Activated B cell treated with CpG ODN at 0.5 μM for 24 hours (primary cell): Measurements from ENCODE around the gene GSG1L. TPM values are rescaled to one million over a fixed set of nuclear protein-coding genes. Genes with fewer than 3 reads are reported as not detected.

Experiments used
- ATAC-seq: fragments of 200-7000 bp; cut with Tn5 transposase; one replicate; pipeline ENCODE4 v1.10.0; 2021; ENCODE audit warnings: low read depth, mild to moderate bottlenecking, moderate library complexity
- CTCF ChIA-PET: fragments of 350-600 bp; sonication (Branson Sonifier 250); formaldehyde crosslinking; loops from one replicate; lab custom pipeline; 2021; ENCODE audit warnings: antibody characterized with exemption; lab: Charles Lee
- POLR2A ChIA-PET: fragments of 350-600 bp; sonication (Branson Sonifier 250); formaldehyde crosslinking; loops from one replicate; lab custom pipeline; 2021; ENCODE audit warnings: antibody characterized with exemption; lab: Charles Lee
- DNase-seq: peaks from one replicate; pipeline ENCODE4 v3.0.0; 2022
- H3K27ac Mint-ChIP-seq: one replicate; pipeline ENCODE4 v1.8.0; 2020; ENCODE audit warnings: mixed read lengths
- H3K27me3 Mint-ChIP-seq: one replicate; pipeline ENCODE4 v1.8.0; 2021; ENCODE audit warnings: mixed read lengths
- H3K36me3 Mint-ChIP-seq: one replicate; pipeline ENCODE4 v1.8.0; 2021; ENCODE audit warnings: low read depth, mixed read lengths
- H3K4me1 Mint-ChIP-seq: one replicate; pipeline ENCODE4 v1.8.0; 2021; ENCODE audit warnings: mixed read lengths
- H3K4me3 Mint-ChIP-seq: one replicate; pipeline ENCODE4 v1.8.0; 2020; ENCODE audit warnings: mild to moderate bottlenecking, mixed read lengths
- H3K9me3 Mint-ChIP-seq: one replicate; pipeline ENCODE4 v1.8.0; 2020; ENCODE audit warnings: mixed read lengths
- intact Hi-C: fragments of 100-400 bp; cut with micrococcal nuclease; formaldehyde crosslinking; loops from one replicate; pipeline ENCODE4 v1.15.1; 2024
- total RNA-seq: library from RNA; stranded (reverse); gene quantifications from 2 replicates; pipeline ENCODE4 v1.2.3, GENCODE V29; 2022
- TF ChIP-seq, protein P1 (sequence below): fragments of 200-600 bp; IDR thresholded peaks from one replicate; pipeline ENCODE4 v1.8.0; 2022; ENCODE audit warnings: antibody characterized with exemption, mild to moderate bottlenecking

GSG1L gene
- total RNA-seq, 1 donor from 2014 or later: not detected

DNA sequence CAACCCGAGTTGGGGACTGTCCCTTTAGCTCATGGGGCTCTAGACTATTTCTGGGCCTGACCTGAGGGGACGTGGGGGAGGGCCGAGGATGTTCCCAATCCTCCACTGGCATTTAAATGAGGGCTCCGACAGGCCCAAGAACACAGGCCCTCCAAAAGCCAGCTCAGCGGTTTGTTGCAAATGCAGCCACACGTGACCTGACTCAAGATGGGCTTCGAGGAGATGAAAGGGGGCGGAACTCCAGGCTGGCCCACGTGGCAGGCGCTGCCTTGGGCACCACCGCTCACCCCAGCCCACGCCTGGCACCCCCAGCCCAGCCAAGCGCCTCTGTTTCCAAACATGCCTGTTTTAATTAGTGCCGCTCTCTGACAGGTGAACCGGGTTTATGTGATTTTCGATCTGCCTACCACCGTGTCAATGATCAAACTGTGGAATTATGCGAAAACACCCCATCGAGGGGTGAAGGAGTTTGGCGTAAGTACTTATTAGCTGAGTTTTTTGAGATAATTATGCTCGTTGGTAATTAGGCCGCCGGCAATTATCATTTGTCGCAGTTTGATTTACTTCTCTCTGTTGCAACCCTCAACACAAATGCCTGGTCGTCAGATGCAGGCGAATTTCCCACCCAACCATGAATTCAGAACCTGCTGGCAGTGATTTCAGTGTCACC lies 286.8 kb downstream of the GSG1L start:
- Mint-ChIP-seq H3K36me3 (peaks cover 19% of the 10 kb centered on the region), H3K27me3 (no peaks in the 10 kb centered on the region), H3K9me3 (no peaks in the 10 kb centered on the region), H3K4me3 (no peak overlapping the region), H3K27ac (no peak overlapping the region), H3K4me1 (no peaks in the 10 kb centered on the region)
- intact Hi-C loops: no loop called here
- DNase-seq (no peak), ATAC-seq (no peak)
- CTCF ChIA-PET: no interaction called here
- POLR2A ChIA-PET: no interaction called here
- TF ChIP-seq, protein P1, sequence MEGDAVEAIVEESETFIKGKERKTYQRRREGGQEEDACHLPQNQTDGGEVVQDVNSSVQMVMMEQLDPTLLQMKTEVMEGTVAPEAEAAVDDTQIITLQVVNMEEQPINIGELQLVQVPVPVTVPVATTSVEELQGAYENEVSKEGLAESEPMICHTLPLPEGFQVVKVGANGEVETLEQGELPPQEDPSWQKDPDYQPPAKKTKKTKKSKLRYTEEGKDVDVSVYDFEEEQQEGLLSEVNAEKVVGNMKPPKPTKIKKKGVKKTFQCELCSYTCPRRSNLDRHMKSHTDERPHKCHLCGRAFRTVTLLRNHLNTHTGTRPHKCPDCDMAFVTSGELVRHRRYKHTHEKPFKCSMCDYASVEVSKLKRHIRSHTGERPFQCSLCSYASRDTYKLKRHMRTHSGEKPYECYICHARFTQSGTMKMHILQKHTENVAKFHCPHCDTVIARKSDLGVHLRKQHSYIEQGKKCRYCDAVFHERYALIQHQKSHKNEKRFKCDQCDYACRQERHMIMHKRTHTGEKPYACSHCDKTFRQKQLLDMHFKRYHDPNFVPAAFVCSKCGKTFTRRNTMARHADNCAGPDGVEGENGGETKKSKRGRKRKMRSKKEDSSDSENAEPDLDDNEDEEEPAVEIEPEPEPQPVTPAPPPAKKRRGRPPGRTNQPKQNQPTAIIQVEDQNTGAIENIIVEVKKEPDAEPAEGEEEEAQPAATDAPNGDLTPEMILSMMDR: no peak

DNA sequence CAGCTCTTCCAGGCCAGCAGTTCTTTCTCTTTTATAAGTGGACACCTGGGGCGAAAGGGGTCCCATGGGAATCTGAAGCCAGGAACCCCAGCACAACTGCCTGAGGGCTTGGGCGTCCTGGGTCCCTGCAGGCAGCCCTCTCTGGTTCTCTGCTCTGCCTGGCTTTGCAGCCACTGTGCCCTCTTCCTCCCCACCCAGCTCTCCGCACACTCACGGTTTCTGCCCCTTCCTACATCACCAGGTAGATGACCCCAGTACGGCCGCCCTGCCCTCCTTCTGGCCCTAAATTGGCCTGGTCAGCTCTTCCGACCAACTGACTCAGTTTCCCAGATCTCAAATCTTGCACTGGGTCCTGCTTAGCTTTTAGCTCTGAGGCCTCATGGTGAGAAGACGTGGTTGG lies 288.3 kb downstream of the GSG1L start:
- Mint-ChIP-seq H3K4me1 (no peaks in the 10 kb centered on the region), H3K4me3 (no peak overlapping the region), H3K36me3 (peaks cover 32% of the 10 kb centered on the region), H3K27ac (no peak overlapping the region), H3K9me3 (no peaks in the 10 kb centered on the region), H3K27me3 (no peaks in the 10 kb centered on the region)
- DNase-seq (no peak), ATAC-seq (no peak)
- ChIA-PET POLR2A (no interaction called here), CTCF (no interaction called here)
- TF ChIP-seq, protein P1: no peak
- intact Hi-C loops: no loop called here

DNA sequence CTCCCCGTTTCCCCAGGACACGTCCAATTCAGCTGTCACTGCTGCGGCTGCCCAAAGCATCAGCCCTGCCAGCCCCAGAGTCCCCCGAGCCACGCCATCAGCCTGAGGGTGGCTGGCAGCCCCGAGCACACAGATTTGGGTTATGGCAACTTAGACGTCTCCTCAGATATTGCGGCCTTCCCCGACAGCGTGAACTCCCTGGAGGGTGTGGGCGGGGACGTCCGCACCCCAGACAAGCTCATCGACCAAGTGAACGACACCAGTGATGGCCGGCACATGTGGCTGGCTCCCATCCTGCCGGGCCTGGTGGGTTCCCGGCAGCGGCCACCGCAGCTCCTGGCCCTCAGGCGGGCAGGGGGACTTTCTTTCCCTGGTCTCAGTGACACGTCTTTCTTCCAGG lies 288.7 kb downstream of the GSG1L start:
- intact Hi-C loops: no loop called here
- ChIA-PET CTCF (no interaction called here), POLR2A (no interaction called here)
- Mint-ChIP-seq H3K4me3 (no peak overlapping the region), H3K36me3 (peaks cover 37% of the 10 kb centered on the region), H3K27ac (no peak overlapping the region), H3K4me1 (no peaks in the 10 kb centered on the region), H3K27me3 (no peaks in the 10 kb centered on the region), H3K9me3 (no peaks in the 10 kb centered on the region)
- ATAC-seq (no peak), DNase-seq (no peak)
- TF ChIP-seq, protein P1: no peak

DNA sequence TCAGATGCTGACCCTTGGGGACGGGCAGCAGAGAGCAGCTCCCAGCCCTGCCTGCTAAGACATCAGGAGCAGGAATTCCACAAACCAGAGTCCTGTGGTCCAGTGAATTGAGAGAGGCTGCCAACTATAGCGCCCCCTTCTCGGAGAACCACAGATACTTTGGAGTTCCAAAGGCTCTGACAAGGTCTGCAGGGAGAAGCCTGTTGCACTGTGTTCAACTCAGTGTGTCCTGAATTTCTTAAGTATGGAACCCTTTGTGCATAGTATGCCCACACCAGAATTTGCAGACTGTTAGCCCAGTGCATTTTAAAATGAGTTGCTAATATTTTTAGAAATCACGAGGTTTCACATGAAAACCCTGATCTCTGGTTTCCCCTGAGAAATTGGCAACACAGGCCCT lies 290.2 kb downstream of the GSG1L start:
- DNase-seq: no peak
- POLR2A ChIA-PET: no interaction called here
- Mint-ChIP-seq H3K4me1 (no peaks in the 10 kb centered on the region), H3K9me3 (no peaks in the 10 kb centered on the region), H3K4me3 (no peak overlapping the region), H3K27ac (no peak overlapping the region), H3K27me3 (no peaks in the 10 kb centered on the region), H3K36me3 (peaks cover 42% of the 10 kb centered on the region)
- CTCF ChIA-PET: no interaction called here
- ATAC-seq: no peak
- intact Hi-C loops: no loop called here
- TF ChIP-seq, protein P1: no peak

DNA sequence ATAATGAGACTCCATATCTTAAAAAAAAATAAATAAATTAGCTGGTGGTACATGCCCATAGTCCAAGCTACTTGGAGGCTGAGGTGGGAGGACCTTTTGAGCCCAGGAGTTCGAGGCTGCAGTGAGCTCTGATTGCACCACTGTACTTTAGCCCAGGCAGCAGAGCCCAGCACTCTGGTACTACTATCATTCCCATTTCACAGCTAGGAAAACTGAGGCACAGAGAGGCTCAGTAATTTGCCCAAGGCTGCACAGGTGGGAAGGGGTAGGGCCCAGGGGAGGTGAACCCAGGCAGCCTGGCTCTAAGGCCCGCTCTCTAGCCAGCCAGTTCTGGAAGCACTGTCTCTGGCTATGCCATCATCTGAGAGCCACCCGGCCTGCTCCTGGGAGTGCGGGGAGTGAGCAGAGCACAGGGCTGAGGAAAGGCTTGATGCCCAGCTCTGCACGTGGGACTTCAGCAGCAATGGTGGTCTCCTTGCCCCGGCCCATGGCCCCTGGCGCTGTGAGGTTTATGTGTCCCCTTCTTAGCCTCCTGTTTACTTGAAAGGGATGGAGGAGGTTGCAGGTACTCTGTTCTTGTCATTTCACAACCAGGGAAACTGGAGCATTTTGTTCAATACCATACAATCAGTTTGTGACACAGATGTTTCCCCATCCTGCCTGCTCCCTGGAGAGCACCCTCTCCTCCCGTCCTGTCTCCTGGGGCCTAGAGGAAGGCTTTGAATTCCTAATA lies 291.3 kb downstream of the GSG1L start:
- H3K27ac Mint-ChIP-seq: no peak overlapping the region
- H3K9me3 Mint-ChIP-seq: no peaks in the 10 kb centered on the region
- no peaks in the 10 kb centered on the region for H3K27me3 Mint-ChIP-seq
- CTCF ChIA-PET: no interaction called here
- no peak for ATAC-seq
- no peak for DNase-seq
- H3K4me3 Mint-ChIP-seq: no peak overlapping the region
- POLR2A ChIA-PET: no interaction called here
- intact Hi-C loops: no loop called here
- H3K4me1 Mint-ChIP-seq: no peaks in the 10 kb centered on the region
- H3K36me3 Mint-ChIP-seq: peaks cover 46% of the 10 kb centered on the region
- TF ChIP-seq, protein P1: no peak
